Breast epithelium (tissue), 4 donors: ENCODE data around the gene ODAD3. TPM values are rescaled to one million over a fixed set of nuclear protein-coding genes. Genes with fewer than 3 reads are reported as not detected.
A peak's percentile ranks its signal among the peaks of the same experiment; 100 is the strongest.

Source experiments
- DNase-seq, 2 donors: peaks; one replicate each; pipeline ENCODE4 v3.0.0-alpha.2; 2019; ENCODE audit warnings: low spot score in 2 of 2
- H3K27ac ChIP-seq, 2 donors: fragments of 200-600 bp; sonication (generic) in 1 of 2; one replicate each; pipeline ENCODE4 v1.5.1; 2016 to 2019; ENCODE audit warnings: mild to moderate bottlenecking in 1 of 2
- H3K27me3 ChIP-seq, 2 donors: fragments of 200-600 bp; sonication (generic) in 1 of 2; one replicate each; pipeline versions ENCODE4 v1.5.1 to v1.6.0; 2017 to 2019; ENCODE audit warnings: control low read depth in 1 of 2, mild to moderate bottlenecking in 1 of 2
- H3K36me3 ChIP-seq: fragments of 200-600 bp; one replicate; pipeline ENCODE4 v1.5.1; 2019
- H3K4me1 ChIP-seq, 2 donors: fragments of 200-600 bp; sonication (generic); one replicate each; pipeline ENCODE4 v1.5.1; 2016 to 2019; ENCODE audit warnings: control low read depth in 1 of 2
- H3K4me3 ChIP-seq, 3 donors: fragments of 200-600 bp; sonication (generic); 1 replicate in 2 of 3; 2 replicates in 1 of 3; pipeline ENCODE4 v1.5.1; 2016 to 2019; ENCODE audit warnings: mild to moderate bottlenecking in 3 of 3, moderate library complexity in 2 of 3
- H3K9me3 ChIP-seq, 2 donors: fragments of 200-600 bp; sonication (generic) in 1 of 2; one replicate each; pipeline ENCODE4 v1.5.1; 2016 to 2019; ENCODE audit warnings: control low read depth in 1 of 2
- POLR2A ChIP-seq: fragments of 450-650 bp; IDR thresholded peaks from one replicate; pipeline ENCODE4 v1.6.1; 2016; ENCODE audit warnings: antibody characterized with exemption, mild to moderate bottlenecking, moderate library complexity
- POLR2AphosphoS5 ChIP-seq, 3 donors: sonication (generic); formaldehyde crosslinking; IDR thresholded peaks; one replicate each; pipeline ENCODE4 v1.6.1; 2017; ENCODE audit warnings: antibody characterized with exemption in 3 of 3
- intact Hi-C: fragments of 100-400 bp; cut with DNase I; formaldehyde crosslinking; loops from one replicate; pipeline ENCODE4 v1.15.1; 2023; ENCODE audit warnings: low total_unique reads
- total RNA-seq, 3 donors: library from RNA; depleted of rRNA; stranded (reverse); fragments of >200 nt; gene quantifications; one replicate each; pipeline ENCODE4 v1.1.0, GENCODE V29; 2016
- TF ChIP-seq, protein P1 (sequence below), 3 donors: fragments of 450-650 bp; IDR thresholded peaks; one replicate each; pipeline ENCODE4 v1.5.1; 2016 to 2017; ENCODE audit warnings: antibody characterized with exemption in 3 of 3, mild to moderate bottlenecking in 3 of 3, moderate library complexity in 3 of 3

ODAD3 gene
- total RNA-seq, 3 donors from 2014 or later = 0.33 to 0.59 TPM; not detected in 1

DNA sequence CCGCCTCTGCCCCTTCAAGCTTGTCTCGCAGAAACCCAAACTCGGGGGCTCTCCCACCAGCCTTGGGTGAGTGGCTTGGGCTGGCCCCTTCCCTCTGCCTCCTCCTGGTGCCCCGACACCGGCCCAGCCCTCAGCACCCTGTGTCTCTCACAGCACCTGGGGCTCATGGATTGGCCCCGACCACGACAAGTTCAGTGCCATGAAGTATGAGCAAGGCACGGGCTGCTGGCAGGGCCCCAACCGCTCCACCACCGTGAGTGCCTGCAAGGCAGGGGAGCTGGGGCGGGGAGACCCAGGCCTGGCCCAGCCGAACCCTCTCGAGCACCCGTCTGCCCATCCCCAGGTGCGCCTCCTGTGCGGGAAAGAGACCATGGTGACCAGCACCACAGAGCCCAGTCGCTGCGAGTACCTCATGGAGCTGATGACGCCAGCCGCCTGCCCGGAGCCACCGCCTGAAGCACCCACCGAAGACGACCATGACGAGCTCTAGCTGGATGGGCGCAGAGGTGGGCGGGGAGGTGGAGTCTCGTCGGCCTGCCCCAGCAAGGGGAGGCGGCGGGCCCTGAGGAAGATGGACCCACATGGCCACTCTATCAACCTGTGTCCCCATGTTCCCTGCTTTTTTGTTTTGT lies 14.1 kb upstream of the ODAD3 start:
- TF ChIP-seq POLR2AphosphoS5 (IDR thresholded peaks at IDR 0.05) = no peak
- TF ChIP-seq POLR2A = no peak
- TF ChIP-seq, protein P1, sequence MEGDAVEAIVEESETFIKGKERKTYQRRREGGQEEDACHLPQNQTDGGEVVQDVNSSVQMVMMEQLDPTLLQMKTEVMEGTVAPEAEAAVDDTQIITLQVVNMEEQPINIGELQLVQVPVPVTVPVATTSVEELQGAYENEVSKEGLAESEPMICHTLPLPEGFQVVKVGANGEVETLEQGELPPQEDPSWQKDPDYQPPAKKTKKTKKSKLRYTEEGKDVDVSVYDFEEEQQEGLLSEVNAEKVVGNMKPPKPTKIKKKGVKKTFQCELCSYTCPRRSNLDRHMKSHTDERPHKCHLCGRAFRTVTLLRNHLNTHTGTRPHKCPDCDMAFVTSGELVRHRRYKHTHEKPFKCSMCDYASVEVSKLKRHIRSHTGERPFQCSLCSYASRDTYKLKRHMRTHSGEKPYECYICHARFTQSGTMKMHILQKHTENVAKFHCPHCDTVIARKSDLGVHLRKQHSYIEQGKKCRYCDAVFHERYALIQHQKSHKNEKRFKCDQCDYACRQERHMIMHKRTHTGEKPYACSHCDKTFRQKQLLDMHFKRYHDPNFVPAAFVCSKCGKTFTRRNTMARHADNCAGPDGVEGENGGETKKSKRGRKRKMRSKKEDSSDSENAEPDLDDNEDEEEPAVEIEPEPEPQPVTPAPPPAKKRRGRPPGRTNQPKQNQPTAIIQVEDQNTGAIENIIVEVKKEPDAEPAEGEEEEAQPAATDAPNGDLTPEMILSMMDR (IDR thresholded peaks at IDR 0.05) = no peak
- DNase-seq = no peak
- intact Hi-C loops = no loop called here
- Histone ChIP-seq H3K4me1 (no peaks in the 10 kb centered on the region), H3K27me3 (no peaks in the 10 kb centered on the region), H3K4me3 (no peak overlapping the region), H3K36me3 (peaks cover 17% of the 10 kb centered on the region), H3K9me3 (no peaks in the 10 kb centered on the region), H3K27ac (no peak overlapping the region)

DNA sequence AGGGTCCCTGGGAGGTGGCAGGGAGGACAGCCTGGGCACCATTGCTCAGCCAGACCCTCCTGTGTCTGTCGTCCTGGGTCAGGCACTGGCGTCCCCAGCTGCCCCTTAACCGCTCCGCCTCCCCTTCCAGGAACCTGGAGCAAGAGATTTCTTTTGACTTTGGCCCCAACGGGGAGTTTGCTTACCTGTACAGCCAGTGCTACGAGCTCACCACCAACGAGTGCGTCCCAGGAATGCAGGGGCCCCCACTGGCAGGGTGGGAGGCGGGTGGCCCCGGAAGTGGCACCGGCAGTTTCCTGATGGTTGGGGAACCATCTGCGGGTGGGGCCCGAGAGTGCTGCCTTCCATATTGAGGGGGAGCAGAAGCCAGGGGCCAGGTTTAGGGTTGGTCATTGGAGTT lies 13.5 kb upstream of the ODAD3 start:
- no peaks in the 10 kb centered on the region for H3K4me1 ChIP-seq
- TF ChIP-seq POLR2A = no peak
- TF ChIP-seq, protein P1 (IDR thresholded peaks at IDR 0.05) = no peak
- no peak for TF ChIP-seq POLR2AphosphoS5 (IDR thresholded peaks at IDR 0.05)
- no peaks in the 10 kb centered on the region for H3K27me3 ChIP-seq
- intact Hi-C loops = no loop called here
- H3K9me3 ChIP-seq = no peaks in the 10 kb centered on the region
- H3K4me3 ChIP-seq = no peak overlapping the region
- H3K27ac ChIP-seq = no peak overlapping the region
- H3K36me3 ChIP-seq = peaks cover 17% of the 10 kb centered on the region
- no peak for DNase-seq

DNA sequence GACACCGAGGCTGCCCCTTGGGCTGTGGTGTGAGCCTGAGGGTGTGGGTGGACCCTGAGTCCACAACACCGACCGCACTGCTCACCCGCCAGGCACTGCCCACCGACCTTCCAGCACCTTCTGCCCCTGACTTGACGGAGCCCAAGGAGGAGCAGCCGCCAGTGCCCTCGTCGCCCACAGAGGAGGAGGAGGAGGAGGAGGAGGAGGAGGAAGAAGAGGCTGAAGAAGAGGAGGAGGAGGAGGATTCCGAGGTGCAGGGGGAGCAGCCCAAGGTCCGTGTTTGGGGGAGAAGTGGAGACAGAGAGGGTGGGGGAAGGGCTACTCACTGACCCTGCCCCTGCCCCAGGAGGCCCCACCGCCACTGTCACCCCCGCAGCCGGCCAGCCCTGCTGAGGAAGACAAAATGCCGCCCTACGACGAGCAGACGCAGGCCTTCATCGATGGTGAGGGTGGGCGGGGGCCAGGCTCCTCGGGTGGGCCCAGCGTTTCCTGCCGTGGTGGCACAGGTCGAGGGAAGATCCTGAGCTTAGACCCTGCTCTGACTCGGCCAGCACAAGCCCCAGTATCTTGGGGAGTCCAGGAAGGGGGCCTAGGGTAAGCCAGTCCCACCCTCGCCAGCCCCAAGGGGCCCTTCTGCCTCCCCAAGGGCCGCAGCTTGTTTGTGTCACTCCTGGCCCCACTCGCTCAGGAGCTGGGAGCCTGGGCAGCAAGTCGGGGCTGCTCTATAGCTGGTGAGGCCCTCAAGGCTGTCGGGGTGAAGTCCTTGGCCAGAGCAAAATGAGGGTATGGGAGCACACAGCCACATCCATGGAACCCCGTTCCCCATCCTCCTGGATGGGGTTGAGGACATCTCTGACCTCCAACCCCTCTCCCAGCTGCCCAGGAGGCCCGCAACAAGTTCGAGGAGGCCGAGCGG lies 12.7 kb upstream of the ODAD3 start:
- DNase-seq = no peak
- TF ChIP-seq, protein P1 (IDR thresholded peaks at IDR 0.05) = no peak
- no peaks in the 10 kb centered on the region for H3K9me3 ChIP-seq
- intact Hi-C loops = no loop called here
- H3K27me3 ChIP-seq = no peaks in the 10 kb centered on the region
- H3K27ac ChIP-seq = peak overlapping the region in 1 of 2 donors; percentile 21
- no peak overlapping the region for H3K4me3 ChIP-seq
- no peaks in the 10 kb centered on the region for H3K4me1 ChIP-seq
- H3K36me3 ChIP-seq = peaks cover 17% of the 10 kb centered on the region

DNA sequence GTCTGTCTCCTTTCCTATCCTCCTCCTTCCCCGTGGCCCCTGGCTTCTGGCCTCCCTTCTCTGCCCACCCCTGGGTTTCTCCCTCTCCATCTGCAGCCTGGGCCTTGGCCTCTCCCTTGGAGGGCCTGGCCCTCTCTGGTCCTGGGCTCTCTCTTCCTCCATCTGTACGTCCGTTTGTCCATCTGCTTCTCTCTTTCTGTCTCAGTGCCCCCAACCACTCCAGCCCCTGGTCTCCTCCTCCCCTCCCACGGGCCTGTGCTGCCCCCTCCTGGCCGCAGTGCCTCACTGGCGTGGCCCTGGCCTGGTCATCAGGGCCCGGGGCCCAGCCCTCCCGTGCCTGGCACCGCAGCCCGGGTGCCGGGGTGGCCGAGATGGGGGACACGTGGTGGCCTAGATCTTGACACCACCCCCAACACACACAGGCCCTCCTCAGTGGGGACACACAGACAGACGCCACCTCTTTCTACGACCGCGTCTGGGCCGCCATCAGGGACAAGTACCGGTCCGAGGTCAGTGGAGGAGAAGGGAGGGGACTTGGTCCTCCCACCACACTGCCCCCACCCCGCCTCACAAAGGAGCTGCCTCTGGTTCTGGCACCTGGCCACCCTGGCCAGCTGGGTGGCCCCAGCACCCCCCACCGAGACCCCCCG lies 11.9 kb upstream of the ODAD3 start:
- Histone ChIP-seq H3K36me3 (peaks cover 17% of the 10 kb centered on the region), H3K9me3 (no peaks in the 10 kb centered on the region), H3K4me3 (no peak overlapping the region), H3K4me1 (no peaks in the 10 kb centered on the region), H3K27ac (peak overlapping the region in 1 of 2 donors; percentile 21), H3K27me3 (no peaks in the 10 kb centered on the region)
- no peak for DNase-seq
- intact Hi-C loops = no loop called here
- no peak for TF ChIP-seq POLR2A
- TF ChIP-seq, protein P1 (IDR thresholded peaks at IDR 0.05) = peak; percentile 19 to 73 (median 70)

DNA sequence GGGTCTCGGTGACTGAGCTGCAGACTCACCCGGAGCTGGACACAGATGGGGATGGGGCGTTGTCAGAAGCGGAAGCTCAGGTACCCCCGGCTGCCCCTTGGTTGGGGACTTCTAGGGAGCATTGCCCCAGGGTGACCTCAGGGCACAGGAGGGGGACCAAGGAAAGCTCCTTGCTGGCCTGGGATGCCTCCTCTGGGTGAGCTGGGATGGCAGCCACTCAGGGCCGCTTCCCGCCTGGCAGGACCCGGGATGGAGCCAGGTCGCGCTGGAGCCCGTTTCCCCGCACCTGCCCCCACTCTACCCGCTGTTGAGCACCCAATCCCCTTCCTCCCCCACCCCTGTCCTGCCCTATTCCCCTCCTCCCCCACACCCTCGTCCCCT lies 11.3 kb upstream of the ODAD3 start:
- Histone ChIP-seq H3K4me3 (no peak overlapping the region), H3K9me3 (no peaks in the 10 kb centered on the region), H3K4me1 (no peaks in the 10 kb centered on the region), H3K27me3 (no peaks in the 10 kb centered on the region), H3K27ac (peak overlapping the region in 1 of 2 donors; percentile 21), H3K36me3 (peaks cover 17% of the 10 kb centered on the region)
- TF ChIP-seq POLR2AphosphoS5 (IDR thresholded peaks at IDR 0.05) (no peak), POLR2A (no peak)
- TF ChIP-seq, protein P1 (IDR thresholded peaks at IDR 0.05) = no peak
- intact Hi-C loops = no loop called here
- no peak for DNase-seq
